PC-9 (cell line): ENCODE measurements around the gene ACTN1. TPM values are rescaled to one million over a fixed set of nuclear protein-coding genes. Genes with fewer than 3 reads are reported as not detected.
A peak's percentile ranks its signal among the peaks of the same experiment; 100 is the strongest.

Experiments
- BruUV-seq: library from RNA; stranded (reverse); fragments of 400-500 nt; replicated peaks from 2 replicates; lab custom pipeline; 2021; lab: Mats Ljungman, UMichigan
- CTCF ChIA-PET: fragments of 300-600 bp; sonication (Branson Sonifier 250); formaldehyde crosslinking; loops from one replicate; lab custom pipeline; 2022; ENCODE audit warnings: antibody characterized with exemption; lab: Charles Lee
- POLR2A ChIA-PET: fragments of 300-600 bp; sonication (Branson Sonifier 250); formaldehyde crosslinking; loops from one replicate; lab custom pipeline; 2022; ENCODE audit warnings: antibody characterized with exemption; ENCODE audit not compliant: unreplicated experiment; lab: Charles Lee
- DNase-seq, 2 experiments: peaks; one replicate each; pipeline versions ENCODE4 v3.0.0 to v3.0.0-alpha.2; 2015 to 2022; ENCODE audit warnings: mixed read lengths in 1 of 2
- H2AFZ ChIP-seq: fragments of 200-600 bp; sonication (generic); 2 replicates; pipeline ENCODE4 v1.8.1; 2017; ENCODE audit warnings: antibody characterized with exemption
- H3F3A ChIP-seq: fragments of 200-600 bp; sonication (generic); 2 replicates; pipeline ENCODE4 v1.8.1; 2017; ENCODE audit warnings: antibody characterized with exemption, mild to moderate bottlenecking, low read depth; ENCODE audit not compliant: insufficient read depth
- H3K27ac ChIP-seq: fragments of 200-600 bp; sonication (generic); 2 replicates; pipeline ENCODE4 v1.6.1; 2016; ENCODE audit warnings: mixed run types
- H3K27me3 ChIP-seq: fragments of 200-600 bp; sonication (generic); 2 replicates; pipeline ENCODE4 v1.6.1; 2016; ENCODE audit warnings: low read depth, mixed run types; ENCODE audit not compliant: insufficient read depth
- H3K36me3 ChIP-seq: fragments of 200-600 bp; sonication (generic); 2 replicates; pipeline ENCODE4 v1.6.1; 2016; ENCODE audit warnings: low read depth, mixed run types
- H3K4me1 ChIP-seq: fragments of 200-600 bp; sonication (generic); replicated peaks from 2 replicates; pipeline ENCODE4 v1.6.1; 2016; ENCODE audit warnings: mixed run types; ENCODE audit not compliant: insufficient read depth
- H3K4me2 ChIP-seq: fragments of 200-600 bp; sonication (generic); 2 replicates; pipeline ENCODE4 v1.6.1; 2017; ENCODE audit warnings: mixed run types
- H3K4me3 ChIP-seq: fragments of 200-600 bp; sonication (generic); 2 replicates; pipeline ENCODE4 v1.6.1; 2016; ENCODE audit warnings: mixed run types
- H3K79me2 ChIP-seq: fragments of 200-600 bp; sonication (generic); 2 replicates; pipeline ENCODE4 v1.6.1; 2017; ENCODE audit warnings: low read depth, mixed run types
- H3K9me2 ChIP-seq: fragments of 200-600 bp; sonication (generic); 2 replicates; pipeline ENCODE4 v1.8.1; 2017; ENCODE audit warnings: mild to moderate bottlenecking; ENCODE audit not compliant: insufficient read depth
- H3K9me3 ChIP-seq: fragments of 200-600 bp; sonication (generic); 2 replicates; pipeline ENCODE4 v1.8.1; 2016; ENCODE audit warnings: low read depth; ENCODE audit not compliant: insufficient read depth
- H4K20me1 ChIP-seq: fragments of 200-600 bp; sonication (generic); 2 replicates; pipeline ENCODE4 v1.8.1; 2017; ENCODE audit not compliant: insufficient read depth
- EZH2 ChIP-seq: fragments of 200-600 bp; sonication (generic); IDR thresholded peaks from 2 replicates; pipeline ENCODE4 v1.8.0; 2017; ENCODE audit warnings: antibody characterized with exemption, low read depth
- intact Hi-C: fragments of 100-400 bp; cut with micrococcal nuclease; formaldehyde crosslinking; loops from one replicate; pipeline ENCODE4 v1.10.0; 2022; ENCODE audit not compliant: unreplicated experiment
- total RNA-seq: library from RNA; stranded (reverse); gene quantifications from 2 replicates; pipeline ENCODE4 v1.2.3, GENCODE V29; 2021
- TF ChIP-seq, protein P1 (sequence below): fragments of 200-600 bp; sonication (generic); conservative IDR thresholded peaks from 2 replicates; pipeline ENCODE4 v1.6.1; 2017; ENCODE audit warnings: mixed run types, antibody characterized with exemption, mild to moderate bottlenecking, moderate library complexity

ACTN1 gene
- total RNA-seq, 1 experiment from 2014 or later = 314 TPM

- CTCF ChIA-PET = interaction anchor here (0.6 kb wide), 3 partner anchors 45 to 71 kb away, joined by 3 to 9 read pairs (median 3); no protein-coding TSS in a partner anchor
Measured at GRCh38 chr14:69006346-69006745, 27.2 kb upstream of the ACTN1 start.

GRCh38 chr14:69005432-69006148 is 26.5 kb upstream of the ACTN1 start:
- Histone ChIP-seq H3K4me2 (peak overlapping the region; percentile 71), H3F3A (peaks cover 21% of the 10 kb centered on the region), H3K27ac (0 out of 2 replicates have a peak overlapping the region, but pooled peaks have one; percentile 2), H3K9me2 (no peaks in the 10 kb centered on the region), H4K20me1 (no peaks in the 10 kb centered on the region), H3K27me3 (no peaks in the 10 kb centered on the region), H3K4me3 (peak overlapping the region; percentile 10; the same call in 1 of the 2 replicates), H3K9me3 (no peaks in the 10 kb centered on the region), H3K36me3 (no peaks in the 10 kb centered on the region), H2AFZ (no peak overlapping the region), H3K4me1 (peaks cover 27% of the 10 kb centered on the region), H3K79me2 (no peaks in the 10 kb centered on the region)
- ChIA-PET POLR2A (interaction anchor here (0.5 to 0.6 kb wide), 4 partner anchors 8 to 210 kb away, joined by 3 to 6 read pairs (median 4); no protein-coding TSS in a partner anchor), CTCF (interaction anchor here (0.6 kb wide), 3 partner anchors 46 to 98 kb away, joined by 3 read pairs; no protein-coding TSS in a partner anchor)
- peak; percentile 71 to 84 for DNase-seq
- intact Hi-C loops = no loop called here
- BruUV-seq = no TSS peak
- TF ChIP-seq, protein P1, sequence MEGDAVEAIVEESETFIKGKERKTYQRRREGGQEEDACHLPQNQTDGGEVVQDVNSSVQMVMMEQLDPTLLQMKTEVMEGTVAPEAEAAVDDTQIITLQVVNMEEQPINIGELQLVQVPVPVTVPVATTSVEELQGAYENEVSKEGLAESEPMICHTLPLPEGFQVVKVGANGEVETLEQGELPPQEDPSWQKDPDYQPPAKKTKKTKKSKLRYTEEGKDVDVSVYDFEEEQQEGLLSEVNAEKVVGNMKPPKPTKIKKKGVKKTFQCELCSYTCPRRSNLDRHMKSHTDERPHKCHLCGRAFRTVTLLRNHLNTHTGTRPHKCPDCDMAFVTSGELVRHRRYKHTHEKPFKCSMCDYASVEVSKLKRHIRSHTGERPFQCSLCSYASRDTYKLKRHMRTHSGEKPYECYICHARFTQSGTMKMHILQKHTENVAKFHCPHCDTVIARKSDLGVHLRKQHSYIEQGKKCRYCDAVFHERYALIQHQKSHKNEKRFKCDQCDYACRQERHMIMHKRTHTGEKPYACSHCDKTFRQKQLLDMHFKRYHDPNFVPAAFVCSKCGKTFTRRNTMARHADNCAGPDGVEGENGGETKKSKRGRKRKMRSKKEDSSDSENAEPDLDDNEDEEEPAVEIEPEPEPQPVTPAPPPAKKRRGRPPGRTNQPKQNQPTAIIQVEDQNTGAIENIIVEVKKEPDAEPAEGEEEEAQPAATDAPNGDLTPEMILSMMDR = no peak
- no peak for TF ChIP-seq EZH2

More at GRCh38 chr14:69006346-69006745, 27.2 kb upstream of the ACTN1 start:
- Histone ChIP-seq H3F3A (peaks cover 21% of the 10 kb centered on the region), H3K4me3 (no peak overlapping the region), H3K4me1 (peaks cover 32% of the 10 kb centered on the region), H3K4me2 (0 out of 2 replicates have a peak overlapping the region, but pooled peaks have one; percentile 71), H4K20me1 (no peaks in the 10 kb centered on the region), H3K27me3 (no peaks in the 10 kb centered on the region), H3K9me3 (no peaks in the 10 kb centered on the region), H3K36me3 (no peaks in the 10 kb centered on the region), H3K9me2 (no peaks in the 10 kb centered on the region), H3K27ac (no peak overlapping the region), H3K79me2 (no peaks in the 10 kb centered on the region), H2AFZ (no peak overlapping the region)
- intact Hi-C loops = no loop called here
- TF ChIP-seq, protein P1 = no peak
- TF ChIP-seq EZH2 = no peak
- no TSS peak for BruUV-seq
- POLR2A ChIA-PET = interaction anchor here (0.6 kb wide), 1 partner anchor 211 kb away, joined by 6 read pairs; no protein-coding TSS in a partner anchor
- DNase-seq = no peak

DNA sequence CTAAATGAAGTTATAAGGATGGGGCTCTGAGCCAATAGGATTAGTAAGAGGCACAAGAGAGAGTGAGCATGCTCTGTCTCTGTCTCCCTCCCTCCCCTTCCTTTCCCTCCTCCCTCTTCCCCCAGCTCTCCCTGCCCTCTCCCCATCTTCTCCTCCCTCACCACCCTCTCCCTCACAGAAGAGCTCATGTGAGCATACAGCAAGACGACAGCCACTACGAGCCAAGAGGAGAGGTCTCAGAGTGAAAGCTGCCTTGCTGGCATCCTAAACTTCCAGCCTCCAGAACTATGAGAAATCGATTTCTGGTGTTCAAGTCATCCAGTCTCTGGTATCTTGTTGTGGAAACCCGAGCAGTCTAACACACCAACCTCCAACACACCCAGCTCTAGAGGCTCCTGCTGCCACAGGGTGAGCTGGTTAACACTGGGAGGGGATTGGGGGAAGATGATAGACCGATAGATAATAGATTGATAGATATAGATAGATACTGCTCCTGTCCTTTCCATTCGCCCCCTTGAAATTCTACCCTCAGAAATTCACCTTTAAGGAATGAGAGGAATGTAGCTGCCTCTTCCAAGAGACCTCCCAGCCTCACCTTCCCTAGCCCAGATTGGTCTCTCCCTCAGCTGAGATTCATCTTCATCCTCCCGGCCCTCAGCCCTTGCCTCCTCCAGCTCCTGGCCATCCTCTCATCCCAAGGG is 25.8 kb upstream of the ACTN1 start:
- intact Hi-C loops = loop anchor here (5.0 kb wide), 1 partner anchor 87 kb away; no protein-coding TSS in a partner anchor
- DNase-seq = peak; percentile 24 to 61
- Histone ChIP-seq H3K4me1 (peaks cover 20% of the 10 kb centered on the region), H3K27ac (no peak overlapping the region), H3F3A (peaks cover 21% of the 10 kb centered on the region), H3K4me2 (peak overlapping the region; percentile 71), H3K9me3 (no peaks in the 10 kb centered on the region), H3K27me3 (no peaks in the 10 kb centered on the region), H4K20me1 (no peaks in the 10 kb centered on the region), H2AFZ (no peak overlapping the region), H3K9me2 (no peaks in the 10 kb centered on the region), H3K4me3 (peak overlapping the region; percentile 10; the same call in 1 of the 2 replicates), H3K79me2 (no peaks in the 10 kb centered on the region), H3K36me3 (no peaks in the 10 kb centered on the region)
- BruUV-seq = TSS peak; percentile 52
- ChIA-PET CTCF (interaction anchor here (0.6 to 0.7 kb wide), 2 partner anchors 29 to 201 kb away, joined by 14 to 20 read pairs; no protein-coding TSS in a partner anchor), POLR2A (interaction anchor here (0.5 to 1.0 kb wide), 4 partner anchors 9 to 82 kb away, joined by 4 to 5 read pairs (median 4); no protein-coding TSS in a partner anchor)
- no peak for TF ChIP-seq EZH2
- TF ChIP-seq, protein P1 = no peak
